B cell (primary cell): Measurements from ENCODE around the gene RIN3. TPM values are rescaled to one million over a fixed set of nuclear protein-coding genes. Genes with fewer than 3 reads are reported as not detected.

Source experiments
- ATAC-seq: fragments of 200-7000 bp; cut with Tn5 transposase; one replicate; pipeline ENCODE4 v1.10.0; 2021; ENCODE audit warnings: low read depth, mild to moderate bottlenecking, moderate number of reproducible peaks, moderate library complexity
- CTCF ChIA-PET: fragments of 350-600 bp; sonication (Branson Sonifier 250); formaldehyde crosslinking; loops from one replicate; lab custom pipeline; 2021; ENCODE audit warnings: antibody characterized with exemption, inconsistent platforms; lab: Charles Lee
- POLR2A ChIA-PET: fragments of 350-600 bp; sonication (Branson Sonifier 250); formaldehyde crosslinking; loops from one replicate; lab custom pipeline; 2021; ENCODE audit warnings: antibody characterized with exemption; lab: Charles Lee
- DNase-seq: peaks from one replicate; pipeline ENCODE4 v3.0.0; 2013
- H2AFZ ChIP-seq: 2 replicates; pipeline ENCODE4 v1.6.1; 2012; ENCODE audit warnings: mild to moderate bottlenecking, low read depth, low read length; ENCODE audit not compliant: insufficient read depth, poor library complexity, severe bottlenecking
- H3K27ac ChIP-seq, 2 donors: 1 replicate in 1 of 2; 2 replicates in 1 of 2; pipeline ENCODE4 v1.5.1; 2012 to 2013; ENCODE audit warnings: low read length in 2 of 2, mild to moderate bottlenecking in 2 of 2, moderate library complexity in 1 of 2
- H3K27me3 ChIP-seq, 4 experiments: fragments of 200-600 bp in 1 of 4; sonication (generic) in 1 of 4; replicated peaks in 1 of 4; 1 replicate in 2 of 4; 2 replicates in 2 of 4; pipeline versions ENCODE4 v1.6.1 to v1.7.0; 2013 to 2016; ENCODE audit warnings: low read length in 3 of 4, mild to moderate bottlenecking in 2 of 4, mixed read lengths in 1 of 4, moderate library complexity in 1 of 4; ENCODE audit not compliant: insufficient read depth in 4 of 4, control insufficient read depth in 3 of 4; ENCODE audit errors: control extremely low read depth in 1 of 4
- H3K36me3 ChIP-seq, 2 experiments: replicated peaks in 1 of 2; 1 replicate in 1 of 2; 2 replicates in 1 of 2; pipeline versions ENCODE4 v1.6.1 to v1.7.1; 2013; ENCODE audit warnings: low read length in 1 of 2; ENCODE audit not compliant: insufficient read depth in 2 of 2, control insufficient read depth in 1 of 2; ENCODE audit errors: control extremely low read depth in 1 of 2, extremely low read depth in 1 of 2
- H3K4me1 ChIP-seq, 2 donors: fragments of 200-600 bp in 1 of 2; sonication (generic) in 1 of 2; 1 replicate in 1 of 2; 2 replicates in 1 of 2; pipeline versions ENCODE4 v1.5.1 to v1.6.1; 2013 to 2017; ENCODE audit warnings: low read length in 2 of 2; ENCODE audit not compliant: control insufficient read depth in 2 of 2, insufficient read depth in 2 of 2
- H3K4me2 ChIP-seq: replicated peaks from 2 replicates; pipeline ENCODE3; 2012; ENCODE audit warnings: mild to moderate bottlenecking, low read depth, low read length; ENCODE audit not compliant: poor library complexity, severe bottlenecking
- H3K4me3 ChIP-seq, 5 experiments: fragments of 200-600 bp in 1 of 5; sonication (generic) in 1 of 5; 1 replicate in 3 of 5; 2 replicates in 2 of 5; pipeline versions ENCODE4 v1.5.1 to v1.7.0; 2011 to 2016; ENCODE audit warnings: low read length in 4 of 5, mild to moderate bottlenecking in 4 of 5, low read depth in 2 of 5, control low read depth in 1 of 5, moderate library complexity in 1 of 5; ENCODE audit not compliant: insufficient read depth in 1 of 5; ENCODE audit errors: control extremely low read depth in 1 of 5, extremely low read depth in 1 of 5
- H3K79me2 ChIP-seq: fragments of 200-600 bp; sonication (generic); one replicate; pipeline ENCODE4 v1.6.0; 2016; ENCODE audit warnings: low read length; ENCODE audit not compliant: control insufficient read depth, insufficient read depth
- H3K9ac ChIP-seq: fragments of 200-600 bp; sonication (generic); 2 replicates; pipeline ENCODE4 v1.6.1; 2017; ENCODE audit warnings: mild to moderate bottlenecking, low read length, moderate library complexity
- H3K9me3 ChIP-seq, 3 donors: one replicate each; pipeline versions ENCODE4 v1.6.1 to v1.7.1; 2013; ENCODE audit warnings: low read length in 2 of 3; ENCODE audit not compliant: control insufficient read depth in 2 of 3, insufficient read depth in 1 of 3; ENCODE audit errors: control extremely low read depth in 1 of 3
- H4K20me1 ChIP-seq: 2 replicates; pipeline ENCODE4 v1.6.0; 2012; ENCODE audit warnings: mild to moderate bottlenecking, low read length; ENCODE audit not compliant: insufficient read depth, control insufficient read depth, poor library complexity, severe bottlenecking
- H3K27ac Mint-ChIP-seq: one replicate; pipeline ENCODE4 v1.8.0; 2021; ENCODE audit warnings: mixed read lengths
- H3K27me3 Mint-ChIP-seq: one replicate; pipeline ENCODE4 v1.8.0; 2021; ENCODE audit warnings: mixed read lengths
- H3K4me1 Mint-ChIP-seq: one replicate; pipeline ENCODE4 v1.8.0; 2021; ENCODE audit warnings: mixed read lengths
- H3K4me3 Mint-ChIP-seq: one replicate; pipeline ENCODE4 v1.8.0; 2021; ENCODE audit warnings: mixed read lengths
- H3K9me3 Mint-ChIP-seq: one replicate; pipeline ENCODE4 v1.8.0; 2022; ENCODE audit warnings: mixed read lengths; ENCODE audit not compliant: insufficient read depth
- EZH2 ChIP-seq: IDR thresholded peaks from 2 replicates; pipeline ENCODE4 v1.6.1; 2012; ENCODE audit warnings: borderline replicate concordance, low read depth, mild to moderate bottlenecking, moderate library complexity, low read length; ENCODE audit not compliant: insufficient read depth, poor library complexity, severe bottlenecking
- WGBS: methylation state at CpG from one replicate; pipeline ENCODE4 v1.1.5; 2013; ENCODE audit warnings: missing lambda C conversion rate; ENCODE audit not compliant: insufficient coverage; 5-methylcytosine and 5-hydroxymethylcytosine counted together
- intact Hi-C: fragments of 100-400 bp; cut with micrococcal nuclease; formaldehyde crosslinking; loops from one replicate; pipeline ENCODE4 v1.10.0; 2022
- polyA plus RNA-seq: library from polyadenylated mRNA; depleted of rRNA; stranded (reverse); fragments of >200 nt; gene quantifications from 2 replicates; pipeline ENCODE4 v1.2.3, GENCODE V29; 2012
- total RNA-seq, 2 donors: library from RNA; stranded (reverse); fragments of 120-200 nt in 1 of 2; gene quantifications; 1 replicate in 1 of 2; 2 replicates in 1 of 2; pipeline versions ENCODE4 v1.2.3 to v1.2.4, GENCODE V29; 2013 to 2022
- TF ChIP-seq, protein P1 (sequence below): fragments of 200-600 bp; IDR thresholded peaks from one replicate; pipeline ENCODE4 v1.8.0; 2022; ENCODE audit warnings: antibody characterized with exemption, mild to moderate bottlenecking

The RIN3 gene
- total and polyA plus RNA-seq, 2 donors (not counting 1 experiment from before 2014, with no cell fraction given): 62.1 to 123 TPM

GRCh38 chr14:92466059-92466458, 47.5 kb upstream of the RIN3 start:
- Histone ChIP-seq H3K27ac (no peak overlapping the region), H3K4me3 (no peak overlapping the region), H3K36me3 (no peaks in the 10 kb centered on the region), H3K4me1 (peaks cover 7 to 9% of the 10 kb centered on the region in 2 donors), H2AFZ (no peak overlapping the region), H3K9ac (no peak overlapping the region), H4K20me1 (no peaks in the 10 kb centered on the region), H3K9me3 (peaks cover 0 to 19% (median 8%) of the 10 kb centered on the region in 3 donors), H3K4me2 (no peak overlapping the region), H3K79me2 (no peaks in the 10 kb centered on the region), H3K27me3 (peaks cover 0 to 12% (median 3%) of the 10 kb centered on the region in 4 experiments)
- ChIA-PET POLR2A (no interaction called here), CTCF (no interaction called here)
- intact Hi-C loops: no loop called here
- TF ChIP-seq, protein P1, sequence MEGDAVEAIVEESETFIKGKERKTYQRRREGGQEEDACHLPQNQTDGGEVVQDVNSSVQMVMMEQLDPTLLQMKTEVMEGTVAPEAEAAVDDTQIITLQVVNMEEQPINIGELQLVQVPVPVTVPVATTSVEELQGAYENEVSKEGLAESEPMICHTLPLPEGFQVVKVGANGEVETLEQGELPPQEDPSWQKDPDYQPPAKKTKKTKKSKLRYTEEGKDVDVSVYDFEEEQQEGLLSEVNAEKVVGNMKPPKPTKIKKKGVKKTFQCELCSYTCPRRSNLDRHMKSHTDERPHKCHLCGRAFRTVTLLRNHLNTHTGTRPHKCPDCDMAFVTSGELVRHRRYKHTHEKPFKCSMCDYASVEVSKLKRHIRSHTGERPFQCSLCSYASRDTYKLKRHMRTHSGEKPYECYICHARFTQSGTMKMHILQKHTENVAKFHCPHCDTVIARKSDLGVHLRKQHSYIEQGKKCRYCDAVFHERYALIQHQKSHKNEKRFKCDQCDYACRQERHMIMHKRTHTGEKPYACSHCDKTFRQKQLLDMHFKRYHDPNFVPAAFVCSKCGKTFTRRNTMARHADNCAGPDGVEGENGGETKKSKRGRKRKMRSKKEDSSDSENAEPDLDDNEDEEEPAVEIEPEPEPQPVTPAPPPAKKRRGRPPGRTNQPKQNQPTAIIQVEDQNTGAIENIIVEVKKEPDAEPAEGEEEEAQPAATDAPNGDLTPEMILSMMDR: no peak
- no peak for TF ChIP-seq EZH2
- peaks cover 10% of the 10 kb centered on the region for H3K27me3 Mint-ChIP-seq
- DNase-seq: no peak
- peaks cover 4% of the 10 kb centered on the region for H3K9me3 Mint-ChIP-seq
- H3K4me1 Mint-ChIP-seq: peaks cover 4% of the 10 kb centered on the region
- no peak overlapping the region for H3K4me3 Mint-ChIP-seq
- no peak overlapping the region for H3K27ac Mint-ChIP-seq
- no peak for ATAC-seq
- 79% methylated on average over 2 of the region's 3 CpGs for WGBS

GRCh38 chr14:92469515-92469914, 44.1 kb upstream of the RIN3 start:
- H2AFZ ChIP-seq: no peak overlapping the region
- no peak overlapping the region for H3K4me3 ChIP-seq
- H3K27ac ChIP-seq: no peak overlapping the region
- ATAC-seq (no peak), DNase-seq (no peak)
- Mint-ChIP-seq H3K4me3 (no peak overlapping the region), H3K27ac (no peak overlapping the region), H3K27me3 (no peaks in the 10 kb centered on the region), H3K4me1 (no peaks in the 10 kb centered on the region), H3K9me3 (peaks cover 4% of the 10 kb centered on the region)
- H3K4me1 ChIP-seq: no peaks in the 10 kb centered on the region
- TF ChIP-seq, protein P1: no peak
- TF ChIP-seq EZH2: no peak
- WGBS: no CpG with 5 or more reads among the region's 2 CpGs
- ChIA-PET POLR2A (no interaction called here), CTCF (no interaction called here)
- peaks cover 0 to 19% (median 8%) of the 10 kb centered on the region in 3 donors for H3K9me3 ChIP-seq
- H3K27me3 ChIP-seq: peaks cover 0 to 2% (median 0%) of the 10 kb centered on the region in 4 experiments
- no peaks in the 10 kb centered on the region for H3K79me2 ChIP-seq
- H3K36me3 ChIP-seq: no peaks in the 10 kb centered on the region
- intact Hi-C loops: no loop called here
- H3K4me2 ChIP-seq: no peak overlapping the region
- no peak overlapping the region for H3K9ac ChIP-seq
- no peaks in the 10 kb centered on the region for H4K20me1 ChIP-seq
